ENCODE results near the gene THBD. TPM values are rescaled to one million over a fixed set of nuclear protein-coding genes. Genes with fewer than 3 reads are reported as not detected.

The THBD gene, protein sequence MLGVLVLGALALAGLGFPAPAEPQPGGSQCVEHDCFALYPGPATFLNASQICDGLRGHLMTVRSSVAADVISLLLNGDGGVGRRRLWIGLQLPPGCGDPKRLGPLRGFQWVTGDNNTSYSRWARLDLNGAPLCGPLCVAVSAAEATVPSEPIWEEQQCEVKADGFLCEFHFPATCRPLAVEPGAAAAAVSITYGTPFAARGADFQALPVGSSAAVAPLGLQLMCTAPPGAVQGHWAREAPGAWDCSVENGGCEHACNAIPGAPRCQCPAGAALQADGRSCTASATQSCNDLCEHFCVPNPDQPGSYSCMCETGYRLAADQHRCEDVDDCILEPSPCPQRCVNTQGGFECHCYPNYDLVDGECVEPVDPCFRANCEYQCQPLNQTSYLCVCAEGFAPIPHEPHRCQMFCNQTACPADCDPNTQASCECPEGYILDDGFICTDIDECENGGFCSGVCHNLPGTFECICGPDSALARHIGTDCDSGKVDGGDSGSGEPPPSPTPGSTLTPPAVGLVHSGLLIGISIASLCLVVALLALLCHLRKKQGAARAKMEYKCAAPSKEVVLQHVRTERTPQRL
- 0.04 and 0.33 TPM in 2 replicates for total RNA-seq (2014; rRNA removed; shearing (Covaris generic))

DNA sequence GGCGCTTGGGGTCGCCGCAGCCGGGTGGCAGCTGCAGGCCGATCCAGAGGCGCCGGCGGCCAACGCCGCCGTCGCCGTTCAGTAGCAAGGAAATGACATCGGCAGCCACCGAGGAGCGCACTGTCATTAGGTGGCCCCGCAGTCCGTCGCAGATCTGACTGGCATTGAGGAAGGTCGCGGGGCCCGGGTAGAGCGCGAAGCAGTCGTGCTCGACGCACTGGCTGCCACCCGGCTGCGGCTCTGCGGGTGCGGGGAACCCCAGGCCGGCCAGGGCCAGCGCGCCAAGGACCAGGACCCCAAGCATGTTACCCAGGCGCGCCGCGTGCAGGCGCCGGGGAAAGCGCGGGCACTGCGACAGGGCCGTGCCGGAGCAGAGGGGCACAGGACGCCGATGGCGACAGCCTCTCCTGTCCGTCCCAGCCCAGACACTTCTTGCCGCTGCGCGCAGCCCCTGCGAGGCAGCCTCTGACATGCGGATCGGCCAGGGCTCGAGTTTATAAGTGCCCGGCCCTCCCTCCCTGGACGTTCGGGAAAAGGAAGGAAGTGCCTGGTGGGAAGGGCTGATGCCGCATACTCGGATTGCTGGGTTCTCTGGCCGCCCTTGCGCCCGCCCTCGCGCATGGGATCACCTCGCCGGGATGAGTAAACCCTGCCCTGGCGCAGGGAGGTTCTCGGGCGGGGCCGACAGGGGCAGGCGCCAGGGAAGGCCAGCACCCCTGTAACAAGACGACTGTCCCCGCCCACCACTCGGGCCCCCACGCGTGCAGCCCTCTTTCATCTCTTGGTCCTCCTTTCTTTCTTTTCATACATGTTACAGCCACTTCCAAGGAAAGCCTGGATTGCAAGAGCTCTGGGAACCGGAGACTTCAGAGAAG, at the start of gene THBD:
Gene THBD, minus strand, starts transcription at position 472 of the 875 bp plus-strand sequence. Its CDS starts 168 bp downstream, at position 304.
- DNase-seq (ENCODE audit: low spot score), result no peak

DNA sequence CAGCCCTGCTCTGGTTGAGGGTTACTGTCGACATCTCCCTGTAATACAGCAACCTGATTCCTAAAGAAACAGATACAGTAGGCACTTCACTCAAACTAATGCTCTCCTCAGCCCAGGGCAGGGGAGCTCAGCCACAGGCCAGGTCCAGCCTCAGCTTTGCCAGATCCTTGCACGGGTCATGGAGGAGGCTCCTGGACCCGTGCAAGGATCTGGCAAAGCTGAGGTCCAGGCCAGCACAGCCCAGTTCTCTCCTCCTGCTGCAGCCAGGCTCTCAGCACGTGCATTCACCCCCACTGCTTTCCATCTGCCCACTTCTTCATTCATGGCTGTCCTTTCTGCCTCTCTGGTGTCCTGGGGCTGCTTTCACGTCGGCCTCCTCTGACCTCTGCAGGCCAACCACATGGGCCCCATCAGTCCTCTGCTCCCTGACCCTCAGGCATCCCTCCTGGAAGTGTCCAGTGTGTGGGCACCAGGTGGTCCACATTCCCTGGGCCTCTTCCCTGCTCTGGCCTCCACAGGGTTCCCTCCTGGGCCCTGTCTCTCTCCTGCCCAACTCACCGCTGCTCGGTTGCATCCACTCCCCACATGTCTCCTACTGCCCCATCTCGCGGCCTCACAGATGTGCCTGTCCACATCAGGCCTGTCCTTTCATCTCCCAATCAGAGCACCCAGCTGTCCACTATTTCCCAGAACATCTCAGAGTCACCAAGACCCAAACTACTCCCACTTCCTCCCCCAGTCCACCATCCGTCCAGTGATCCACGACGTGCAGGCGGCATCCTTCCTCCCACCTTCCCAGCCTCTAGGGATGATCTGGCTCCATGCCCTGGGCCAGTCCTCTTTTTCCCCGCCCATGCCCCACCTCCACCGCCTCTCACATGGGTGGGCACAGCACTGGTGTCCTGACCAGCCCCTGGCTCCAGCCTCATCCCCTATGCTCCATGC, 48.4 kb upstream of the THBD start:
- DNase-seq (ENCODE audit: low spot score), result no peak

DNA sequence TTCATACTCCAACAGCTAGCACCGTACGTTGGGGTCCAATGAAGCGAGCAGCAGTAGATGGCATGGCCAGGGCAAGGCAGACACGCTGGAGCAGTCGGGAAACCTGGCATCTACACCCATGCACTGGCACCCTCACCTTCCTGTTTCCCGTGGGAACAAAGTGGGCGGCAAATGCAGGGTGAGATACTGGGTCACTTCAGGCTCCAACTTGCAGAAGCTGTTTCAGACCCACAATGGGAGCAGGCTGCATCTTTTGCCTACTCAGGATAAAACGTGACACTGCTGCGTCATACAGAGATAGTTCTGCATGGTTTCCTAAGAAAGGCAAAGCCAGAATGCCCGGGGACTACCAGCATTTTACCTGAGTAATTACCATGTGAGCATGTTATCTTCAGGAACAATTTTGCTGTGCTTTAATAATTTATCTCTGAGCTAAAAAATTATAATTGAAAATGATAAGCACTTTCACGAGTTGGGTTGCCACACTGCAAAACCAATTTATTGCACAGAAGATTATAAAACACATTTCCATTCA, 47.6 kb upstream of the THBD start:
- no peak for DNase-seq (ENCODE audit: low spot score)

DNA sequence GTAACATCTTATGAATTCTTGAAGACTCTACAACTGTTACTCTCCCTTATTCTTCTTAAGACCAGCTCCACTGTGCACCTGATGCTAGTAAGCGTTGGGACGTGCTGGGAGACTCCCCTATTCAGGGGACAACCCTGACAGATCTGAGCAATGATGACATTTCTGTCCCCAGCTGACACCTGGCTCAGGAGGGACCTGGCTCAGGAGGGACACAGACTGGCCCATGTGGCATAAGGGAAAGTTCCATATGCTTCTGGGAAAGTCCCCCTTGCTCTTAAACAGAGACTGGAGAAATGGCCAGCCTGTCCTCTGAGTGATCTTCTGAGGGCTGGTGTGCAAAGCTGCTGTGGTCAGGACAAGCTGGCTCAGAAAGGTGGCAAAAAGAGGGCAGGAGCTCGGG, 46.6 kb upstream of the THBD start:
- no peak for DNase-seq (ENCODE audit: low spot score)

DNA sequence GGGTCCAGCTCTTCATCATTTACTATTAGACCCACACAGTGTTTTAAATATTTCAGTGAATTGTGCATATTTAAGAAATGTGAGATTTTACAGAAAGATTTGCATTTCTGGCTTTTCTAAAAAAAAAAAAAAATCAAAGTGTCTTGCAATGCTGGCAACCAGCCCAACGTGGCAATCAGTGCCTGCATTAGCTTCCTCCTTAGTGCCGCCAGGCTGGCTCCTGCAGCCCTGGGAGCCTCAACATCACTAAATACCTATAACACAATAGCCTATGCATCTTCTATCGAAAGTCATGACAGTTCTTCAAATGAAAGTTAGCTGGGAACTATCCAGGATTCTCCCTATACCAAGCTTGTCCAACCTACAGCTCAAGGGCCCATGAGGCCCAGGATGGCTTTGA, 46.0 kb upstream of the THBD start:
- no peak for DNase-seq (ENCODE audit: low spot score)

DNA sequence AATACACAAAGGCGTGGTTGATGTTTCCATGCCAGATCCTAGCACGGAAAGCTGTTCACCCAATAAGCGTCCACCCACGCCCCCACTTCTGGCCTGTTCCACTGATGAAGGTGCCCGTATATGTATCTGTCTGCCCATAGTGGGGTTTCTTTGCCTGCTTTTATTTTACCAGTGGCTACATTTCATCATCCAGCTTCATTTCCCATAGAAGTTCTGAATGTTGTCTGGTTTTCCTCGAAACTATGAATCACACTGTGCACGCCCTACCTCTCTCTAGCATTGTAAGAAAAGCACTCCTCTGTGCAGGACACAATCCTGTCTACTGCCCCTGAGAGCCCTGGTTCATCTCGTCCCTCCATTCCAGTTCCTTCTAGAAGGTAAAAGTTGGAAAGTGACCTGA, 45.5 kb upstream of the THBD start:
- no peak for DNase-seq (ENCODE audit: low spot score)

DNA sequence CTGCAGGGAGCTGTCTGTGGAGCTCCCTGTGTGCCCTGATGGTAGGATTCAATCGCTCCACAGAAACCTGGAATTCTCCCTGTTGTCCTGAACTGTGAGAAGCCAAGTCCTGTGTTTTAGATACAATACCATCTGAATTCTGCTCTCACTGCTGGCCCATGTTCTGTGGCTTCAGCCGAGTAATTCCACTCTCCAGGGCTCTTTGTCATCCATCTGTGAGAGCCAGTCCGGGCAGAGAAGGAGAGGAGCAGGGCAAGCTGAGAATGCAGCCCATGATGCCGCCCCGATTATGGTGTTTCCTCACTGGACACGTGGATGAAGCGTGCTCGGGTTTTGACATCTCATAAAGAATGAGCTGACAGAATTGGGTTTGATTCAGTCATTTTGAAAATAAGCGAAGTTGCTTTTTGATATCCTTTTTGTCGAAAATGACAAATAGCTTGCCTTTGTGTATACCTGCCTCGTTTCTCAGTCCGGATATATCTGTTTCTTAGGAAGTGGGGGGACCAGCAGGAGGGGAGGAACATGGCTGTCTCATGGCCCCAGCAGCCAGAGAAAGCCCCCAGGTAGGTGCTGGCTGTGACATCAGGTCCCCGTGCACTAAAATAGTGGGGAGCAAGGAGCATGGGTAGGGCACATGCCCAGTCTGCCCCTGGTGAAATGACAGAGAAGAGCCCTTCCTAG, 44.9 kb upstream of the THBD start:
- no peak for DNase-seq (ENCODE audit: low spot score)

DNA sequence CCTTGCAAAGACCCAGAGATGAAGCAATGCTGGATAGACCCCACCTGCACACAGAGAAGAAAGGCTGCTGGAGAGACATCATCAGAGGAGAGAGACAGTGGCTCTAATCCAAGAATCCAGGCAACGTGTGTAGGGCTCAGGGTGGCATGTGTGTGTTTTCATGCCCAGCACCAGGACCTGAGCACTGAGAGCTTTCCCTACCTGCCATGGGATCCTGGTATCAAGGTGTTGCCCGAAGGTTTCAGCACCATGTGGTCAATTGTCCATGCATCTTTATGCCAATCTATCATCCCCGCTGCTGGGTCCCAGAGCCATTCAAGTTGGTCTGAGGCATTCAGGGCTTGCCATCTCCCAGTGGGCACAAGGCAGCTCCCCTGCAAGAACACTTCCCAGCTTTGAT, 44.1 kb upstream of the THBD start:
- no peak for DNase-seq (ENCODE audit: low spot score)

DNA sequence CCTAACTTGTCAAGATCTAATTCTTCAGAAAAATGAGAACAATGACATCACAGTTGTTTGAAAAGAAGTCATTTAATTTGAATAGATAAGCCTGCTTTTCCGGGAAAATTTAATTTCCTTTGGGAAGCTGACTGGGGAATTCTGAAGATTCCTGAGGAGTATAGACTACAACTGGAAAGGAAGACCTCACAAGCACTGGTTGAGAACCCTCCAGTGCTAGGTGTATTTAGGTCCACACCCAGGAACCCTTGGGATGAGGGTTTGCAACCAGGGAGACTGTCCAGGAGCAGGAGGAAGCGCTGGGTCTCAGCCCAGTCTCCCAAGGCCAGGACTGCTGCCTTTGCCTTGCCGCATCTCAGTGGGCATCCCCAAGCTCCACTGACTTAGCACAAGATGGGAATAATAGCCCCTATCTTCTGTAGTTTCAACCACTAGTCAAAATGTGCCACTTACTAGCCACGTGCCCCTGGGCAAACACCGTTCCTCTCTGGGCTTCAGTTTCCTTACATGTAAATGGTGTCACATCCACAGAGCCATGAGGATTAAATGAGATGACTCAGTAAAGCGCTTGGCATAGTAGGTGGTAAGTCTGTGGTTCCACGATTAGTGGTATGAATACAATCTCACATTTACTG, 43.5 kb upstream of the THBD start:
- DNase-seq (ENCODE audit: low spot score), result no peak

DNA sequence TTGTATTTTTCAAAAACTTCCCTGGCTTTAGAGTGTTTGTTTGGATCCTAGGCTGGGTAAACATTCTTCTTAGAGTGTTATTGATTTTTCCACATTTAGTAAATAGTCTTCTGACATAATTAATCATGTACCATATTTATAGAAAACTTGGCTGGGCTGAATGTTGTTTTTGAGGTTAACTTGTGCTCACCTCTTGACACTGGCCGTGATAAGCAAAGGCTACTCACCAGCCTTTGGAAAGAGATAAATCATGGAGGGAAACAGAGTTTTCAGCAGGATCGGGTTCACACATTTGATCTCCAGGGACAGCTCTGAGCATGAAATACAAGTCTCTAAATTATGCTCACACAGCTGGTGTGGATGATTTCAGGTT, 42.9 kb upstream of the THBD start:
- DNase-seq (ENCODE audit: low spot score), result no peak

DNA sequence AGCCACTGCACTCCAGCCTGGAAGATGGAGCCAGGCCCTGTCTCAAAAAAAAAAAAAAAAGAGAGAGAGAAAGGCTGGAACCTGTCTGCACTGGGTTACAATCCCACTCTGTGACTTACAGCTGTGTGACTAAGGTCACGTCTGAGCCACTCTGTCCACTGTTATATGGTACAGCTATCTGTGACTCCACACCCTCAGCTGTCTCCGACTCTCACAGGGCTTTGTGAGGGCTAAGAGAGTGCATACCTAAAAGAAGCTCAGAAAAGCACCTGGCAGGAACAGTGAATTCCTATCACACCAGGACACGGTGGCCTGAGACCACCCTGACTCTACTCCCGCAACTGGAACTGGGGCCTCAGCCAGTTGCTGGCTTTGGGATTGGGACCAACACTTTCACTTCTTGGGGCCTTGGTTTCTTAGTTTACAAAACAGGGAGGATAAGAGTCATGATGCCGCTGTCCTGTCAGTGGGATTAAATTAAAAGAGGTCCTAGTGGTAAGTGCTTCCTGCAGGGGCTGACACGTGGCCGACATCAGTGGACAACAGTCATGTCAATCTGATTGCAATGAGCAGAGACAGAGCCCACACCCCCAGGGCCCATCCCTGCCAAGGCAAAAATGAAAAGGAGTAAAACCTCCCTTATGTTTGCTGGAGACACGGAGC, 42.4 kb upstream of the THBD start:
- no peak for DNase-seq (ENCODE audit: low spot score)

DNA sequence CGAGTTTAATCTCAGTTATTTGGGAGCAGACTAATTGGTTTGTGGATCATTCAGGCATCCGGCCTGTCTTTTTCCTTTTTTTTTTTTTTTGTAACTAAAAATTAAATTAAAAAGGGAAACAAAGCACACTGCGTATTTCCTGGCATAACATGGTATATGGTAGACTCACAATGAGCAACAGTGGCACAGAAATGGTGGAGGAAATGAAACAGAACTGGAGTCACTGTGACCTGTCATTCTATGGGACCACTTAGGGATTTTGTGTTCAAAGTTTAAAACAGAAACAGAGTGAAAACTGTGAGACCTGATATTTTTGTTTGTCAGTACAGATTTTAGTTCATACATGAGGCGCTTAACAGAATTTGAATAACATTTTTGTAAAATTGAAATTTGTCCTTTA, 41.4 kb upstream of the THBD start:
- DNase-seq (ENCODE audit: low spot score), result no peak

DNA sequence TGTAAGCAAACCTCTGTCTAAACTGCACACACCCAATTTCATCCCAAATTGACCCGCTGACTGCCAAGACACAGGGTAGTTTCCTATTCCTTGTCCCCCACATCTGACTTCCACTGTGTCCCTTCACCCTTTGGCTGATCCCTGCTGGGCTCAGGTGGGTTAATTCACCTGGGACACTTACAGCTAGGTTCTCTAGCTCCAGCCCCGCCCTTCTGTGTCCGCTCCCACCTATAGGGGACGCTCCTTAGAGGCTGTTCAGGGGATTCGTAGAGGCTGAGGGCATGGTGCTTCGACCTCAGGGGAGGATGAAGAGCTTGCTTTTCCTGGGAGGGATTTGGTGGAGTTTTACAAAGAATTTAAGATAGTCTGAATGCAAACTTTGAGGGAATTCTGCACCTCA, 40.7 kb upstream of the THBD start:
- no peak for DNase-seq (ENCODE audit: low spot score)

DNA sequence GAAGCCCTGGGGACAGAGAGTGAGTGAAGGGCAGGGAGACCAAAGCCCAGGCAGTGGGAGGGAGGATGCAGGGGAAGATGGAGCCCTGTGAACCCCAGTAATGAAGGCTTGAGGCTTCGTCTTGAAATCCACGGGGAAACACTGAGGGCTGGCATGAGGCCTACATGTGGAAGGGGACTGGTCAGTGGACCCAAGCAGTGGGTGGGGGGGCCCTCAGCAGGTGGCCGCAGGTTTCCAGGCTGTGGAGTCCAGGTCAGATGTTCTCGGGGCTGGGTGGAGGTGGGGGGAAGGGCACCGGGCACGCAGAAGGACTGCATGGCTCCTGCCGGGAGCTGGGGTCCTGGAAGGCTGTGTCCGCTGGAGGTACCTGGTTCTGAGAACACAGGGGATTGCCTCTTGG, 39.4 kb upstream of the THBD start:
- DNase-seq (ENCODE audit: low spot score), result no peak

DNA sequence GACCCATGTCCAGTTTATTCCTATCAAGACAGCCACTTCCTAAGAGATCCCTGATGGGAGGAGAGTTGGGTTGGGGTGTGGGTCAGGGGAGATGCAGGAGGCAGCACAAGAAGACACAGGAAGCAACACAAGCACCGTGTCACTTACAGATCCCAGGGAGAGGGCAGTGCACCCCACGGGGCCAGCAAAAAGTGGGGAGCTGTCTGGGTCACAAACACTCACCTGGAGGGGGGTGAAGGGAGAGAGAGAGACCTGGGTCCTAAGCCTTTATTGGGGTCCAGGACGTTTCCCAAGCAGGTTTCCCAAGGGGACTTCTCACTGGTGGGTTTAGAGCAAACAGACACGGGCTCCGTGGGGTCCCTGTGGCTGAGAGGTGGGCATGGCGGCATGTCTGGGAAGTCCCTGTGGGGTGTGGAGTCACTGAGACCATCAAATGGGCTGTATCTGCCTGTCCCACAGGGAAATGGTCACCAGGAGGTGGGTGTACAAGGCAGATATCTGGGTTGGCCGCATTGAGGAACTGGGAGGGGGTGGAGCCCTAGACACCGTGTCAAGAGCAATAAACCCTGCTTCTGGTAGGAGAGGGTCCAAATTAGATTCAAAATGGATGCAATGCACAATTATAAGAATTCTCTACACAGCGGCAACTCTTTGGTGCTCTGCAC, 38.2 kb upstream of the THBD start:
- no peak for DNase-seq (ENCODE audit: low spot score)

DNA sequence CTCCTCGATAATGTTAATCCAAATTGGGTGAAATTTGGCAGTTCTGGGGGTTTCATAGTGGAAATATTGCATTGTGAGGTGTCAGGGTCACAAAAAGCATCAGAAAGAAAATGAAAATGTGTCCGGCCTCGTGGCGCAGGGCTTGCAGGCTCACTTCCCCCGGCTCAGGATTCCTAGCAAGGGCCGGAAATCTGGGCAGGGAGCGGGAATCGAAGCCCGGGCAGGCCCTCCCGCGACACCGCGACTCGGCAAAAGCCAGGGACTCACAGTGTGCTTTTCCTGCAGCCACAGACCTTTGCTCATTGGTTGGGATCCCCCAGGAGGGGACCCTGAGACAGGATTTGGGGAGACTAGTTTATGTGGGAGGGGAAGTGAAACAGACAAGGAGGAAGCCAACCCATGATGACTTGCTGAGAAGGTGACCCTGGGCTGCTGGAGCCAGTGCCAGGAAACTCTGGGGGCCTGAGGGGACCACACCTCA, 37.5 kb upstream of the THBD start:
- DNase-seq (ENCODE audit: low spot score), result no peak

DNA sequence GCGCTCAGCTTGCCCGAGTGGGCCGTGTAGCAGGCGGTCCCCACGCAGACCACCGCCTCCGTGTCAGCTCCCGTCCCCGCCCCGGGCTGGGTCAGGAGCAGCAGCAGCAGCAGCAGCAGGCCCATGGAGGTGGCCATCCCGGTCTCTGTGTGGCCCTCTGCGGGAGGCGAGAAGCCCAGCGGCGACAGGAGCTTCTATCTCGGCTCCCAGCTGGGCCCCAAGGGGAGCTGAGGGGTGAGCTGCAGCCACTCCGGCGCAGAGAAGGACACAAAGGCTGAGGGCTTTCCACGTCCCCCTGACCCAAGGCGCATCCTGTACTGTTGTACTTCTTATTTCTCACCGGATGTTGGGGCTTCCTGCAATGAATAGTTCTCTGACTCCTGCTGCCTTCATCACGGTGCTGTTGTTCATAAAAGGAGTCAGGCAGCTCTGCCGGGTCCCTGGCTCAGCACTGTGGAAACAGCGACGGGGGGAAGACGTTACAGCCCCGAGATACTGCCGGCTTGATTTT, 36.6 kb upstream of the THBD start, which contains the start of gene CD93:
Gene CD93, minus strand, starts transcription at position 269 of the 511 bp plus-strand sequence. Its CDS starts 132 bp downstream, at position 137.
- DNase-seq (ENCODE audit: low spot score), result no peak

DNA sequence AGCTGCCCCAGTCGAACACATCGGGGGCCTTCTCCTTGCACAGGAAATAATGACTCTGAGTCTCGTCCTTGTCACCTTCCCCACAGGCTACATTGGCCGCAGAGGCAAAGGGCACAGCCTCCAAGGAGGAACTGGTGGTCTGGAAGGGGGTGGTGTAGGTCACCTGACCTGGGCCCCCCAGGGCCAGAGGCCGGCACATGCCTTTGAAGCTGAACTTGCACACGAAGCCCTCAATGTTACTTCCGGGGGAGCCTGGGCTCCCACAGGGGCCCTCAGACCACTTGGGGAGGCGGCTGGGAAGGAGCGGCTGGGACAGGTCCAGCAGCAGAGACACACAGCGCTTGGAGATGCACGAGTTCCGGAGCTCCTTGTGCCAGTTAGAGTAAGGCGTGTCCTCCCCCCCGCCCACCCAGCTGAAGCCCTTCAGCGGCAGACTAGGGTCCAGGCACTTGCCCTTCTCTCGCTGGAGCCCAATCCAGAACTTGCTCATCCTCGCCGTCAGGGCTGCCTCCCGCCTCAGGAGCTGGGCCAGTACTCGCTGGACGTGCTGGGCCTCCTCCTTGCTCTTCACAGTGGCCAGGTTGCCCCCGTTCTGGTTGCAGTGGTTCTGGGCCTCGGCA, 36.1 kb upstream of the THBD start:
- no peak for DNase-seq (ENCODE audit: low spot score)
